ENCODE measurements around the gene CRTC3.
A peak's percentile ranks its signal among the peaks of the same experiment; 100 is the strongest.

The CRTC3 gene

GRCh38 chr15:90557186-90558084 lies 27.7 kb downstream of the CRTC3 start:
- Histone ChIP-seq H3K9me3 (ENCODE audit: severe bottlenecking) (no peaks in the 10 kb centered on the region), H3K36me3 (no peaks in the 10 kb centered on the region; the same call in 1 of the 2 replicates), H3K4me3 (ENCODE audit: low read depth, low read length) (no peak overlapping the region; the same call in 1 of the 2 replicates), H3K27ac (peak overlapping the region; percentile 16; the same call in 1 of the 2 replicates), H3K27me3 (ENCODE audit: insufficient read depth, low read depth, severe bottlenecking) (no peaks in the 10 kb centered on the region)
- TF ChIP-seq, protein P1, sequence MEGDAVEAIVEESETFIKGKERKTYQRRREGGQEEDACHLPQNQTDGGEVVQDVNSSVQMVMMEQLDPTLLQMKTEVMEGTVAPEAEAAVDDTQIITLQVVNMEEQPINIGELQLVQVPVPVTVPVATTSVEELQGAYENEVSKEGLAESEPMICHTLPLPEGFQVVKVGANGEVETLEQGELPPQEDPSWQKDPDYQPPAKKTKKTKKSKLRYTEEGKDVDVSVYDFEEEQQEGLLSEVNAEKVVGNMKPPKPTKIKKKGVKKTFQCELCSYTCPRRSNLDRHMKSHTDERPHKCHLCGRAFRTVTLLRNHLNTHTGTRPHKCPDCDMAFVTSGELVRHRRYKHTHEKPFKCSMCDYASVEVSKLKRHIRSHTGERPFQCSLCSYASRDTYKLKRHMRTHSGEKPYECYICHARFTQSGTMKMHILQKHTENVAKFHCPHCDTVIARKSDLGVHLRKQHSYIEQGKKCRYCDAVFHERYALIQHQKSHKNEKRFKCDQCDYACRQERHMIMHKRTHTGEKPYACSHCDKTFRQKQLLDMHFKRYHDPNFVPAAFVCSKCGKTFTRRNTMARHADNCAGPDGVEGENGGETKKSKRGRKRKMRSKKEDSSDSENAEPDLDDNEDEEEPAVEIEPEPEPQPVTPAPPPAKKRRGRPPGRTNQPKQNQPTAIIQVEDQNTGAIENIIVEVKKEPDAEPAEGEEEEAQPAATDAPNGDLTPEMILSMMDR (IDR thresholded peaks at IDR 0.05; ENCODE audit: low read depth, low read length), result no peak
- no peak for DNase-seq

- Histone ChIP-seq H3K27ac (peak overlapping the region; percentile 16; the same call in 1 of the 2 replicates), H3K4me3 (ENCODE audit: low read depth, low read length) (no peak overlapping the region; the same call in 1 of the 2 replicates), H3K36me3 (no peaks in the 10 kb centered on the region; the same call in 1 of the 2 replicates), H3K27me3 (ENCODE audit: insufficient read depth, low read depth, severe bottlenecking) (no peaks in the 10 kb centered on the region), H3K9me3 (ENCODE audit: severe bottlenecking) (no peaks in the 10 kb centered on the region)
- TF ChIP-seq, protein P1 (IDR thresholded peaks at IDR 0.05; ENCODE audit: low read depth, low read length), result no peak
- DNase-seq, result peak; percentile 45
Measured at GRCh38 chr15:90558171-90558573, 28.4 kb downstream of the CRTC3 start.

- no peaks in the 10 kb centered on the region for H3K9me3 ChIP-seq (ENCODE audit: severe bottlenecking)
- H3K27ac ChIP-seq, result no peak overlapping the region
- no peak overlapping the region for H3K4me3 ChIP-seq (ENCODE audit: low read depth, low read length)
- no peak for DNase-seq
- H3K36me3 ChIP-seq, result no peaks in the 10 kb centered on the region; the same call in 1 of the 2 replicates
- no peaks in the 10 kb centered on the region for H3K27me3 ChIP-seq (ENCODE audit: insufficient read depth, low read depth, severe bottlenecking)
- TF ChIP-seq, protein P1 (IDR thresholded peaks at IDR 0.05; ENCODE audit: low read depth, low read length), result no peak
Measured at GRCh38 chr15:90559119-90559518, 29.4 kb downstream of the CRTC3 start.

DNA sequence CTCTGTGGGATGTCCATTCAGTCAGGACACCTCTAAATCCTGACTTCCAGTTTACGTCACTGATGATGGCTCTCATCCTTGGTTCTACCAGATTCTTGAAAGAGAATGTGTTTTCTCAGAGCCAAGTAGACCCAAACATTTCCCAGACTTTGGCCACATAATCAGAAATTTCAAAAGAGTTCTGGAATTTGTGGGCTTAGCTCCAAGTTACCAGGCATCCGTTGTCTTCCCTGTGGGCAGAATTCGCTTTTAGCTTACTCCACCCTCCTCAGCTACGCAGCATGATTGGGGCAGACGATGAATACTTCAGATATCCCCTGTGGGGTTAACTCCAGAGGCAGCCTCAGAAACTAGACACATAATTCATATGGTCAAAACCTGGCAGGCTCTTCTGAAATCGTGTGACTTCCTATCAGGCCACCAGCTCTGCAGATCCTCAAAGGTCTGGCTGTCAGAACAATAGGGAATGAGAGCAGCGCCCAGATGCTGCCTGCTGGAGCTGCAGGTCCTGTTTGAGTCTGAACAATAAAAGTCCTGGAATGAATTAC lies 30.6 kb downstream of the CRTC3 start:
- H3K27me3 ChIP-seq (ENCODE audit: insufficient read depth, low read depth, severe bottlenecking), result no peaks in the 10 kb centered on the region
- TF ChIP-seq, protein P1 (IDR thresholded peaks at IDR 0.05; ENCODE audit: low read depth, low read length), result no peak
- peak overlapping the region; percentile 39 for H3K27ac ChIP-seq
- H3K9me3 ChIP-seq (ENCODE audit: severe bottlenecking), result no peaks in the 10 kb centered on the region
- no peak for DNase-seq
- no peaks in the 10 kb centered on the region; the same call in 1 of the 2 replicates for H3K36me3 ChIP-seq
- H3K4me3 ChIP-seq (ENCODE audit: low read depth, low read length), result no peak overlapping the region

GRCh38 chr15:90561344-90562244 lies 31.9 kb downstream of the CRTC3 start:
- Histone ChIP-seq H3K4me3 (ENCODE audit: low read depth, low read length) (no peak overlapping the region), H3K27me3 (ENCODE audit: insufficient read depth, low read depth, severe bottlenecking) (no peaks in the 10 kb centered on the region), H3K27ac (peak overlapping the region; percentile 36), H3K36me3 (no peaks in the 10 kb centered on the region; the same call in 1 of the 2 replicates), H3K9me3 (ENCODE audit: severe bottlenecking) (no peaks in the 10 kb centered on the region)
- DNase-seq, result peak; percentile 40
- TF ChIP-seq, protein P1 (IDR thresholded peaks at IDR 0.05; ENCODE audit: low read depth, low read length), result no peak

Data from WERI-Rb-1 (cell line).